ENCODE results near the gene TIMP3.

Gene TIMP3

DNA sequence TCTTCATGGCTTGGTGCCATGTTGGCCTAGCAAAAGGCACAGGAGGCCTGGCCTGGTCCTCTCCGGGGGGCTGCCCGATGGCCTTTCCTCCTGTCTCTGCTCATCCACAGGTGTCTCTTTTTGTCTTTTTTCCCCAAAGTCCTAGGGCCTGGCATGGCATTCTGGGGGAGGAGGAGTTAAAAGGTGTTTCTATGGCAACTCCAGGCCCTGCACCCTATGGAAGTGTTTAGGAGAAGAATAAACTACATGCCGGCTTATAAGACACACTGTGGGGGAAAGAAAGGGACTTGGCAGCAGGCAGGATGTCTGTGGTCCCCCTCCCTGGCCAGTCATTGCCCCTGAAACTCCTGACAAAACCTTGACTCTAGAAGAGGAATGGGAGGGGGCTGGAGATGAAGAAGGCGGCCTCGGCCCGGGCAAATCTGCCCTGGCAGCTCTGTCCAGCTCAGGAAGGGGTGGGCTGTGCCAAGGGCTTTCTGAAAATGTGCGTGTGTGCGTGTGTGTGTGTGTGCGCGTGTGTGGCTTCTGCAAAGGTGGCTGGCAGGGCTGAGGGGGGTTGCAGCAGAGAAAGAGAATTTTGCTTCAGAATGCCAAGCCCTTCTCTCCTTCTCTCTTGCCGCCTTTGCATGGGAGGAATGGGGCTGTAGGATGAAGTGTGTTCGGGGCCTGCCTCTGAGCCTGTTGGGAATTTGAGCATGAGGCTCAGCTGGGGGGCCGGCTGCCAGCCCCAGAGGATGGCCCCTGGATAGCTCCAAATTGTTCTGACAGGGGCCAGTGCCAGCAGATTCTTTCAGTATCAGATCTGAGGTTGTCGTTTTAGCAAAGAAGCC lies 3.2 kb downstream of the TIMP3 start:
- no peak overlapping the region for H3K9ac ChIP-seq (ENCODE audit: low read length)
- no peak for TF ChIP-seq EZH2phosphoT487 (IDR thresholded peaks at IDR 0.05; ENCODE audit: low read length)
- TF ChIP-seq, protein P1, sequence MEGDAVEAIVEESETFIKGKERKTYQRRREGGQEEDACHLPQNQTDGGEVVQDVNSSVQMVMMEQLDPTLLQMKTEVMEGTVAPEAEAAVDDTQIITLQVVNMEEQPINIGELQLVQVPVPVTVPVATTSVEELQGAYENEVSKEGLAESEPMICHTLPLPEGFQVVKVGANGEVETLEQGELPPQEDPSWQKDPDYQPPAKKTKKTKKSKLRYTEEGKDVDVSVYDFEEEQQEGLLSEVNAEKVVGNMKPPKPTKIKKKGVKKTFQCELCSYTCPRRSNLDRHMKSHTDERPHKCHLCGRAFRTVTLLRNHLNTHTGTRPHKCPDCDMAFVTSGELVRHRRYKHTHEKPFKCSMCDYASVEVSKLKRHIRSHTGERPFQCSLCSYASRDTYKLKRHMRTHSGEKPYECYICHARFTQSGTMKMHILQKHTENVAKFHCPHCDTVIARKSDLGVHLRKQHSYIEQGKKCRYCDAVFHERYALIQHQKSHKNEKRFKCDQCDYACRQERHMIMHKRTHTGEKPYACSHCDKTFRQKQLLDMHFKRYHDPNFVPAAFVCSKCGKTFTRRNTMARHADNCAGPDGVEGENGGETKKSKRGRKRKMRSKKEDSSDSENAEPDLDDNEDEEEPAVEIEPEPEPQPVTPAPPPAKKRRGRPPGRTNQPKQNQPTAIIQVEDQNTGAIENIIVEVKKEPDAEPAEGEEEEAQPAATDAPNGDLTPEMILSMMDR (IDR thresholded peaks at IDR 0.05; ENCODE audit: low read length): no peak
- TF ChIP-seq EZH2 (optimal IDR thresholded peaks at IDR 0.05; ENCODE audit: low read depth, low read length): no peak
- H3K27ac ChIP-seq (ENCODE audit: low read length): no peak overlapping the region
- no peaks in the 10 kb centered on the region for H3K79me2 ChIP-seq (ENCODE audit: low read length)
- no peak overlapping the region for H2AFZ ChIP-seq (ENCODE audit: low read length)
- H4K20me1 ChIP-seq (ENCODE audit: insufficient read depth, low read length): no peaks in the 10 kb centered on the region
- no peaks in the 10 kb centered on the region for H3K9me2 ChIP-seq (replicated peaks; ENCODE audit: insufficient read depth, low read length)
- H3K4me3 ChIP-seq (ENCODE audit: low read length): no peak overlapping the region
- no peaks in the 10 kb centered on the region for H3K4me1 ChIP-seq (ENCODE audit: low read length)
- DNase-seq: no peak
- no peaks in the 10 kb centered on the region for H3F3A ChIP-seq (ENCODE audit: insufficient read depth, low read length)
- H3K27me3 ChIP-seq (replicated peaks; ENCODE audit: insufficient read depth, low read length): peaks cover 28% of the 10 kb centered on the region; the same call in 1 of the 2 replicates
- no peaks in the 10 kb centered on the region for H3K9me3 ChIP-seq (replicated peaks; ENCODE audit: insufficient read depth, low read length)
- no peak overlapping the region for H3K4me2 ChIP-seq (ENCODE audit: low read depth, low read length)
- H3K36me3 ChIP-seq (replicated peaks; ENCODE audit: insufficient read depth, low read length): no peaks in the 10 kb centered on the region

DNA sequence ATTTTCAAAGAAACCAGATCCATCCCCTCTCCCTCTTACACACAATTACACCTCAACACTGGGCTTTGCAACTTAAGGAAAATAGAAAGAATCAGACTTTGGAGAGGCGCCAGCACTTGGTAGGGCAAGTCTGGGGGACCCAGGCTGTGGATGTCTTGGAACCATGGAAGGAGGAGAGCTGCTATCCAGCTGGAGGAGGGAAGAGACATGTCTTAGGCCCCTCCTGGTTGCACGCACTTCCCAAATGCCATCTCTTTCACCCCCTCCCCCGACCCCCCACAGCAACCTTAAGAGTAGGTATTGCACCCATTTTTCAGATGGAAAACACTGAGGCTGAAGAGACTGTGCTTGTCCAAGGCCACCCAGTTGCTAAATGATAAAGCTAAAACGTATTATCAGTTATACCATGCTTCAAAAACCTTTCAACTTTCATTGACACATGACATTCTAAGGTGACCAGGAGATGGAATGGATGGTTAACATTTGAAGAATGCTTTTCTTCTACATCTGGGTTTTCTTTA lies 3.9 kb downstream of the TIMP3 start:
- Histone ChIP-seq H4K20me1 (ENCODE audit: insufficient read depth, low read length) (no peaks in the 10 kb centered on the region), H3K9ac (ENCODE audit: low read length) (no peak overlapping the region), H3F3A (ENCODE audit: insufficient read depth, low read length) (no peaks in the 10 kb centered on the region), H3K4me2 (ENCODE audit: low read depth, low read length) (no peak overlapping the region), H3K9me3 (replicated peaks; ENCODE audit: insufficient read depth, low read length) (no peaks in the 10 kb centered on the region), H3K36me3 (replicated peaks; ENCODE audit: insufficient read depth, low read length) (no peaks in the 10 kb centered on the region), H3K27me3 (replicated peaks; ENCODE audit: insufficient read depth, low read length) (peaks cover 28% of the 10 kb centered on the region; the same call in 1 of the 2 replicates), H3K9me2 (replicated peaks; ENCODE audit: insufficient read depth, low read length) (no peaks in the 10 kb centered on the region), H3K4me3 (ENCODE audit: low read length) (no peak overlapping the region), H3K27ac (ENCODE audit: low read length) (no peak overlapping the region), H3K79me2 (ENCODE audit: low read length) (no peaks in the 10 kb centered on the region), H3K4me1 (ENCODE audit: low read length) (no peaks in the 10 kb centered on the region), H2AFZ (ENCODE audit: low read length) (no peak overlapping the region)
- DNase-seq: no peak
- TF ChIP-seq EZH2phosphoT487 (IDR thresholded peaks at IDR 0.05; ENCODE audit: low read length): no peak
- TF ChIP-seq, protein P1 (IDR thresholded peaks at IDR 0.05; ENCODE audit: low read length): no peak
- TF ChIP-seq EZH2 (optimal IDR thresholded peaks at IDR 0.05; ENCODE audit: low read depth, low read length): no peak

DNA sequence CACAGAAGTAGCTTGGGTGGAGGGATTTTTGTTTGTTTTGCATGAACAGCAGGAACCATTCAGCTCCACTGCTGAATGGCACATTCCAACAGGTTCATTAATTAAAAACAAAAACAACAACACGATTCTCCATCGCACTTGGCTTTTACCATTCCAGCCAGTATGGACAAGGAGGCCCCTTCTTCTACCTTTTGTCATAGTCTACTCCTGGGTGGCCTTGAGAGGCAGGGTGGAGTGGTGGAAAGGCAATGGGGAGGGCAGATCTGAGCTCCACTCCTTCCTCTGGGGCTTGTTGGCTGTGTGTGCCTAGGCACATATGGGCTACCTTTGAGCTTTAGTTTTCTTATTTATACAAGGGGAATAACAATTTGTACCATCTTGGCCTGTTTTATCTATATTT lies 4.8 kb downstream of the TIMP3 start:
- no peaks in the 10 kb centered on the region for H3F3A ChIP-seq (ENCODE audit: insufficient read depth, low read length)
- no peak overlapping the region for H3K27ac ChIP-seq (ENCODE audit: low read length)
- no peaks in the 10 kb centered on the region for H4K20me1 ChIP-seq (ENCODE audit: insufficient read depth, low read length)
- no peaks in the 10 kb centered on the region for H3K9me2 ChIP-seq (replicated peaks; ENCODE audit: insufficient read depth, low read length)
- H3K4me1 ChIP-seq (ENCODE audit: low read length): no peaks in the 10 kb centered on the region
- no peaks in the 10 kb centered on the region for H3K36me3 ChIP-seq (replicated peaks; ENCODE audit: insufficient read depth, low read length)
- TF ChIP-seq, protein P1 (IDR thresholded peaks at IDR 0.05; ENCODE audit: low read length): no peak
- no peak for TF ChIP-seq EZH2phosphoT487 (IDR thresholded peaks at IDR 0.05; ENCODE audit: low read length)
- no peak for TF ChIP-seq EZH2 (optimal IDR thresholded peaks at IDR 0.05; ENCODE audit: low read depth, low read length)
- H3K79me2 ChIP-seq (ENCODE audit: low read length): no peaks in the 10 kb centered on the region
- H3K4me2 ChIP-seq (ENCODE audit: low read depth, low read length): no peak overlapping the region
- H3K4me3 ChIP-seq (ENCODE audit: low read length): no peak overlapping the region
- no peak overlapping the region for H3K9ac ChIP-seq (ENCODE audit: low read length)
- H3K27me3 ChIP-seq (replicated peaks; ENCODE audit: insufficient read depth, low read length): peaks cover 21% of the 10 kb centered on the region; the same call in 1 of the 2 replicates
- H2AFZ ChIP-seq (ENCODE audit: low read length): no peak overlapping the region
- no peaks in the 10 kb centered on the region for H3K9me3 ChIP-seq (replicated peaks; ENCODE audit: insufficient read depth, low read length)
- no peak for DNase-seq

Data from MM.1S (cell line).